ENCODE data around the gene PCYT1A. TPM values are rescaled to one million over a fixed set of nuclear protein-coding genes. Genes with fewer than 3 reads are reported as not detected.

PCYT1A gene
- total and polyA plus RNA-seq, 2 of the 13 experiments (the other 11 are each of a cell fraction or from before 2014, with no cell fraction given) = 26.4 to 45.3 TPM

DNA sequence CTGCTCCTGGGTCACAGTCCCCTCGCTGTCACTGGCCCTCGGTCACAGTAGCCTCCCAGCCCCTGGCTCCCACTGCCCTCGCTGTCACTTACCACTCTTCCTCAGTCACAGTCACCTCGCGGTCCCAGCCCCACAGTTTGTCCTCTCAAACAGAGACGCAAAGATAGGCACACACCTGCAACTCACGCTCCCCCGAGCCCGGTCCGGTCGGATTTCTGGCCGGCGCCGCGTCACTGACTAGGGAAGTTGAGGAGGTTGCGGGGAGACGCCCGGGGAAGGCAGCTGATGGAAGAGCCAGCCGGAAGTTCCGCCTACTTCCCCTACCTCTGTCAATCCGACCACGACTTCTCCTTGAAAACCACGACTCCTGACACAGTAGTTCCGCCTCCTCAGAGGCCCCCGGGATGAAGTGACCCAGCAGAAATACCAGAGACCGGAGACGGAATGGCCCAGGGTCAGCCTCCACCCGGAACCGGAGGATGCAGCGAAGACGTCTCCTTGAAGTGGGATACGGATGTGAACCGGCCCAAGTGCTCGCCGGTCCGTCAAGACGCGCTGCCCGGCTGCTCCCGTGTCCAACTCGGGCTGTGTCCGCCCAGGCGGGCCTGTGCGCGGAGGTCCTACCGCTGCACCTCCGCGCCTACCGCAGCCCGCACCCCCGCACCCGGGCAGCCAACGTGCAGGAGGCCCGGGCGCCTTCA, at the start of gene PCYT1A (continued):
- TF ChIP-seq REPIN1 (CRISPR knock-in tag; IDR thresholded peaks at IDR 0.05; ENCODE audit: borderline replicate concordance, low read depth) (peak; percentile 89; the same call in 1 of the 2 replicates), FOSL2 (CRISPR knock-in tag; IDR thresholded peaks at IDR 0.05) (no peak; the same call in 1 of the 2 replicates), JUN (CRISPR knock-in tag; IDR thresholded peaks at IDR 0.05) (0 out of 2 replicates have a peak, but pooled peaks have one; percentile 56), SMAD3 (CRISPR knock-in tag; IDR thresholded peaks at IDR 0.05) (peak; percentile 67; the same call in 1 of the 2 replicates), NR2F1 (CRISPR knock-in tag; IDR thresholded peaks at IDR 0.05) (no peak; a peak in 2 of 4 replicates), PAWR (CRISPR knock-in tag; IDR thresholded peaks at IDR 0.05; ENCODE audit: borderline replicate concordance) (no peak; the same call in 1 of the 2 replicates), MLLT10 (CRISPR knock-in tag; IDR thresholded peaks at IDR 0.05) (no peak), ZBTB8A (CRISPR knock-in tag; IDR thresholded peaks at IDR 0.05; ENCODE audit: borderline replicate concordance, low read depth) (no peak), ARNTL (CRISPR knock-in tag; IDR thresholded peaks at IDR 0.05) (no peak), ZNF337 (CRISPR knock-in tag; IDR thresholded peaks at IDR 0.05; ENCODE audit: borderline replicate concordance, low read depth) (no peak), ARID2 (CRISPR knock-in tag; IDR thresholded peaks at IDR 0.05; ENCODE audit: borderline replicate concordance) (peak; percentile 91; the same call in 1 of the 2 replicates), REL (CRISPR knock-in tag; conservative IDR thresholded peaks at IDR 0.05) (peak; percentile 94), SP2 (CRISPR knock-in tag; IDR thresholded peaks at IDR 0.05) (peak; percentile 94), ZBTB21 (CRISPR knock-in tag; IDR thresholded peaks at IDR 0.05) (no peak; the same call in 1 of the 2 replicates), ZNF562 (CRISPR knock-in tag; IDR thresholded peaks at IDR 0.05; ENCODE audit: borderline replicate concordance) (no peak), CHD2 (IDR thresholded peaks at IDR 0.05; ENCODE audit: low read depth, low read length) (no peak), WIZ (CRISPR knock-in tag; IDR thresholded peaks at IDR 0.05) (0 out of 2 replicates have a peak, but pooled peaks have one; percentile 47), TFDP1 (CRISPR knock-in tag; IDR thresholded peaks at IDR 0.05; ENCODE audit: borderline replicate concordance) (0 out of 2 replicates have a peak, but pooled peaks have one; percentile 39), CBX2 (IDR thresholded peaks at IDR 0.05; ENCODE audit: low read depth, low read length) (no peak), CBX2 (CRISPR knock-in tag; IDR thresholded peaks at IDR 0.05; ENCODE audit: low read depth) (no peak), HMGA1 (CRISPR knock-in tag; conservative IDR thresholded peaks at IDR 0.05) (no peak), CENPT (CRISPR knock-in tag; IDR thresholded peaks at IDR 0.05; ENCODE audit: low read depth) (no peak)
- TF ChIP-seq, protein P1, sequence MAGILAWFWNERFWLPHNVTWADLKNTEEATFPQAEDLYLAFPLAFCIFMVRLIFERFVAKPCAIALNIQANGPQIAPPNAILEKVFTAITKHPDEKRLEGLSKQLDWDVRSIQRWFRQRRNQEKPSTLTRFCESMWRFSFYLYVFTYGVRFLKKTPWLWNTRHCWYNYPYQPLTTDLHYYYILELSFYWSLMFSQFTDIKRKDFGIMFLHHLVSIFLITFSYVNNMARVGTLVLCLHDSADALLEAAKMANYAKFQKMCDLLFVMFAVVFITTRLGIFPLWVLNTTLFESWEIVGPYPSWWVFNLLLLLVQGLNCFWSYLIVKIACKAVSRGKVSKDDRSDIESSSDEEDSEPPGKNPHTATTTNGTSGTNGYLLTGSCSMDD (CRISPR knock-in tag; IDR thresholded peaks at IDR 0.05) = no peak; the same call in 1 of the 2 replicates
- TF ChIP-seq, protein P2, sequence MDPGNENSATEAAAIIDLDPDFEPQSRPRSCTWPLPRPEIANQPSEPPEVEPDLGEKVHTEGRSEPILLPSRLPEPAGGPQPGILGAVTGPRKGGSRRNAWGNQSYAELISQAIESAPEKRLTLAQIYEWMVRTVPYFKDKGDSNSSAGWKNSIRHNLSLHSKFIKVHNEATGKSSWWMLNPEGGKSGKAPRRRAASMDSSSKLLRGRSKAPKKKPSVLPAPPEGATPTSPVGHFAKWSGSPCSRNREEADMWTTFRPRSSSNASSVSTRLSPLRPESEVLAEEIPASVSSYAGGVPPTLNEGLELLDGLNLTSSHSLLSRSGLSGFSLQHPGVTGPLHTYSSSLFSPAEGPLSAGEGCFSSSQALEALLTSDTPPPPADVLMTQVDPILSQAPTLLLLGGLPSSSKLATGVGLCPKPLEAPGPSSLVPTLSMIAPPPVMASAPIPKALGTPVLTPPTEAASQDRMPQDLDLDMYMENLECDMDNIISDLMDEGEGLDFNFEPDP (CRISPR knock-in tag; conservative IDR thresholded peaks at IDR 0.05) = no peak
- TF ChIP-seq, protein P3, sequence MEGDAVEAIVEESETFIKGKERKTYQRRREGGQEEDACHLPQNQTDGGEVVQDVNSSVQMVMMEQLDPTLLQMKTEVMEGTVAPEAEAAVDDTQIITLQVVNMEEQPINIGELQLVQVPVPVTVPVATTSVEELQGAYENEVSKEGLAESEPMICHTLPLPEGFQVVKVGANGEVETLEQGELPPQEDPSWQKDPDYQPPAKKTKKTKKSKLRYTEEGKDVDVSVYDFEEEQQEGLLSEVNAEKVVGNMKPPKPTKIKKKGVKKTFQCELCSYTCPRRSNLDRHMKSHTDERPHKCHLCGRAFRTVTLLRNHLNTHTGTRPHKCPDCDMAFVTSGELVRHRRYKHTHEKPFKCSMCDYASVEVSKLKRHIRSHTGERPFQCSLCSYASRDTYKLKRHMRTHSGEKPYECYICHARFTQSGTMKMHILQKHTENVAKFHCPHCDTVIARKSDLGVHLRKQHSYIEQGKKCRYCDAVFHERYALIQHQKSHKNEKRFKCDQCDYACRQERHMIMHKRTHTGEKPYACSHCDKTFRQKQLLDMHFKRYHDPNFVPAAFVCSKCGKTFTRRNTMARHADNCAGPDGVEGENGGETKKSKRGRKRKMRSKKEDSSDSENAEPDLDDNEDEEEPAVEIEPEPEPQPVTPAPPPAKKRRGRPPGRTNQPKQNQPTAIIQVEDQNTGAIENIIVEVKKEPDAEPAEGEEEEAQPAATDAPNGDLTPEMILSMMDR (CRISPR knock-in tag; IDR thresholded peaks at IDR 0.05) = no peak
